Keratinocyte (primary cell): ENCODE data around the gene ZNF497.

Experiments
- CTCF ChIP-seq, 3 experiments: IDR thresholded peaks in 1 of 3; conservative IDR thresholded peaks in 1 of 3; optimal IDR thresholded peaks in 1 of 3; 2 replicates in 2 of 3; 3 replicates in 1 of 3; pipeline versions ENCODE3 to v1.5.1; 2011; ENCODE audit warnings: low read length in 3 of 3, mild to moderate bottlenecking in 3 of 3, moderate library complexity in 2 of 3, control low read depth in 1 of 3, inconsistent platforms in 1 of 3; ENCODE audit not compliant: insufficient read depth in 2 of 3; ENCODE audit errors: extremely low read depth in 1 of 3
- EZH2 ChIP-seq: IDR thresholded peaks from one replicate; pipeline ENCODE4 v1.6.1; 2012; ENCODE audit warnings: inconsistent platforms, mild to moderate bottlenecking, low read length, moderate library complexity

- TF ChIP-seq CTCF (optimal IDR thresholded peaks at IDR 0.05 in 1 of 3, IDR thresholded peaks at IDR 0.05 in 1 of 3, conservative IDR thresholded peaks at IDR 0.05 in 1 of 3; ENCODE audit: extremely low read depth in 1 of 3, insufficient read depth in 2 of 3, low read length in 3 of 3): no peak
- TF ChIP-seq EZH2: no peak
Measured at GRCh38 chr19:58366585-58367430, 4.3 kb upstream of the ZNF497 start.
